Activated CD4-positive, alpha-beta T cell treated with anti-CD3 and anti-CD28 coated beads for 36 hours (primary cell): ENCODE data around the gene DNASE1. TPM values are rescaled to one million over a fixed set of nuclear protein-coding genes. Genes with fewer than 3 reads are reported as not detected.

Experiments
- ATAC-seq: fragments of 200-7000 bp; cut with Tn5 transposase; one replicate; pipeline ENCODE4 v1.10.0; 2021; ENCODE audit warnings: mild to moderate bottlenecking, moderate library complexity
- CTCF ChIA-PET: fragments of 350-600 bp; sonication (Branson Sonifier 250); formaldehyde crosslinking; loops from one replicate; lab custom pipeline; 2021; ENCODE audit warnings: antibody characterized with exemption; lab: Charles Lee
- POLR2A ChIA-PET: fragments of 350-600 bp; sonication (Branson Sonifier 250); formaldehyde crosslinking; loops from one replicate; lab custom pipeline; 2021; ENCODE audit warnings: antibody characterized with exemption, inconsistent platforms; lab: Charles Lee
- DNase-seq: peaks from one replicate; pipeline ENCODE4 v3.0.0-alpha.2; 2020
- H3K27ac Mint-ChIP-seq: one replicate; pipeline ENCODE4 v1.8.0; 2021; ENCODE audit warnings: mixed read lengths
- H3K27me3 Mint-ChIP-seq: one replicate; pipeline ENCODE4 v1.8.0; 2021; ENCODE audit warnings: mixed read lengths
- H3K36me3 Mint-ChIP-seq: one replicate; pipeline ENCODE4 v1.8.0; 2021; ENCODE audit warnings: low read depth, mixed read lengths
- H3K4me1 Mint-ChIP-seq: one replicate; pipeline ENCODE4 v1.8.0; 2021; ENCODE audit warnings: mixed read lengths
- H3K4me3 Mint-ChIP-seq: one replicate; pipeline ENCODE4 v1.8.0; 2021; ENCODE audit warnings: mild to moderate bottlenecking, moderate library complexity, mixed read lengths
- H3K9me3 Mint-ChIP-seq: one replicate; pipeline ENCODE4 v1.8.0; 2021; ENCODE audit warnings: low read depth, mixed read lengths
- intact Hi-C, 2 experiments: fragments of 100-400 bp; cut with DNase I in 1 of 2; cut with micrococcal nuclease in 1 of 2; formaldehyde crosslinking; loops; one replicate each; pipeline versions ENCODE4 v1.14.2 to v1.15.1; 2022 to 2024; cut with DNase I, micrococcal nuclease
- total RNA-seq, 2 experiments: library from RNA; stranded (reverse); gene quantifications; one replicate each; pipeline ENCODE4 v1.2.3, GENCODE V29; 2021

Gene DNASE1
- total RNA-seq, 2 experiments from 2014 or later, result 10.1 to 11.3 TPM

DNA sequence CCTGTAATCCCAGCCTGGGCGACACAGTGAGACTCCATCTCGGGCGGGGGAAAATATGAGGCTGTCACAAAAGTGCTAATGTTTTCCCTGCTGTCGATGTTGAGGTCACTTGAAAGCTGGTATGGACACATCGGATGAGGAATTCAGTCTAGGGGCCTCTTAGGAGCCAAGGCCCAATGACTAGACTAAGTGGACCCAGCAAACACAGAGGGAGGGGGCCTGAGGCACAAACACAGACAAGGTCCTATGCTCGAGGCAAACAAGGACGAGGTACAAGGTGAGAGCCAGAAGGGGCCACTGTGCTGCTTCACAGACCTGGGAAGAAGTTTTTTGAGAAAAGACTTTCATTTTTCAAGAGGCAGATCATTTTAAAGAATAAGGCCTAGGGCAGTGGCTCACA, 47.6 kb downstream of the DNASE1 start:
- H3K4me1 Mint-ChIP-seq, result peaks cover 8% of the 10 kb centered on the region
- DNase-seq (no peak), ATAC-seq (no peak)
- CTCF ChIA-PET, result interaction anchor here (0.5 kb wide), 1 partner anchor 42 kb away, joined by 4 read pairs; no protein-coding TSS in a partner anchor
- H3K27me3 Mint-ChIP-seq, result no peaks in the 10 kb centered on the region
- POLR2A ChIA-PET, result interaction anchor here (0.8 kb wide), 1 partner anchor 9 kb away, joined by 3 read pairs; no protein-coding TSS in a partner anchor
- H3K36me3 Mint-ChIP-seq, result peaks cover 24% of the 10 kb centered on the region
- H3K27ac Mint-ChIP-seq, result no peak overlapping the region
- no peak overlapping the region for H3K4me3 Mint-ChIP-seq
- intact Hi-C loops, result no loop called here
- no peaks in the 10 kb centered on the region for H3K9me3 Mint-ChIP-seq

DNA sequence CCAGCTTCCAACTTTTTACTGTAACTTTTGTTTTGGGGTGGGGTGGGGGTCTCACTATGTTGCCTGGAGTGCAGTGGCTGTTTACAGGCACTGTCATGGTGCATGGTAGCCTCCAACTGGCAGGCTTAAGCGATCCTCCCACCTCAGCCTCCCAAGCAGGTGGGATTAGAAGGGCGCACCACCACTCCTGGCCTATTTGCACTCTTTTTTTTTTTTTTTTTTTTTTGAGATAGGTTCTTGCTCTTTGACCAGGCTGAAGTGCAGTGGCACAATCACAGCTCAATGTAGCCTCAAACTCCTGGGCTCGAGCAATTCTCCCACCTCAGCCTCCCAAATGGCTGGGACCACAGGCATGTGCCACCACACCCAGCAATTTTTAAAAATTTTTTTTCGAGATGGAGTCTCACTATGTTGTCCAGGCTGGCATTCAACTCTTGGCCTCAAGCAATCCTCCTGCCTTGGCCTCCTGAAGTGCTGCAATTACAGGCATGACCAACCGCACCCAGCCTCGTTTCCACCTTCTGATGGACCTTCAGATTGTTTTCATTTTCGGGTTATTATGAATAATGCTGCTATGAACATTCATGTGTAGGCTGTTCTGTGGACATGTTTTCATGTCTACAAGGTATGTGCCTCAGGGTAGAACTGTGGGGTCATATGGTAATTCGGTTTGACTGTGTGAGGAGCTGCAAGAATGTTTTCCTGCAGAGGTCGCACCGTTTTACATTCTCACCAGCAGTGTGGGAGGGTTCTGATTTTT, 51.9 kb downstream of the DNASE1 start:
- H3K27ac Mint-ChIP-seq, result no peak overlapping the region
- ATAC-seq, result no peak
- CTCF ChIA-PET, result no interaction called here
- POLR2A ChIA-PET, result no interaction called here
- H3K36me3 Mint-ChIP-seq, result peaks cover 25% of the 10 kb centered on the region
- DNase-seq, result no peak
- H3K9me3 Mint-ChIP-seq, result no peaks in the 10 kb centered on the region
- no peak overlapping the region for H3K4me3 Mint-ChIP-seq
- no peaks in the 10 kb centered on the region for H3K27me3 Mint-ChIP-seq
- intact Hi-C loops, result no loop called here
- peaks cover 3% of the 10 kb centered on the region for H3K4me1 Mint-ChIP-seq

Other genes starting within 250 kb of the DNASE1 start
- gene ZNF597, start 211.2 kb upstream of the DNASE1 start, total RNA-seq, result 1 to 10 TPM; 1.9 to 2.4 TPM
- 10 to 100 TPM; 25.9 to 38.9 TPM for gene NAA60, start 211.0 kb upstream of the DNASE1 start, total RNA-seq
- gene C16orf90, start 159.2 kb upstream of the DNASE1 start, total RNA-seq, result not detected
- gene CLUAP1, start 153.7 kb upstream of the DNASE1 start, total RNA-seq, result 10 to 100 TPM; 20.2 to 21.3 TPM
- gene NLRC3, start 77.3 kb upstream of the DNASE1 start, total RNA-seq, result 10 to 100 TPM; 14.9 to 20.5 TPM
- gene SLX4, start 43.1 kb upstream of the DNASE1 start, total RNA-seq, result 10 to 100 TPM; 10.7 to 11.7 TPM
- gene TRAP1, start 62.8 kb downstream of the DNASE1 start, total RNA-seq, result 100 to 1,000 TPM; 306 to 360 TPM
- 10 to 100 TPM; 28.1 to 37.4 TPM for gene CREBBP, start 226.0 kb downstream of the DNASE1 start, total RNA-seq